Activated gamma-delta T cell treated with Interleukin-2 at 50 U/mL for 16 hours (primary cell): Measurements from ENCODE around the gene NUP210.

ENCODE experiments used
- DNase-seq: peaks from one replicate; pipeline ENCODE4 v3.0.0-alpha.2; 2020

NUP210 gene

DNA sequence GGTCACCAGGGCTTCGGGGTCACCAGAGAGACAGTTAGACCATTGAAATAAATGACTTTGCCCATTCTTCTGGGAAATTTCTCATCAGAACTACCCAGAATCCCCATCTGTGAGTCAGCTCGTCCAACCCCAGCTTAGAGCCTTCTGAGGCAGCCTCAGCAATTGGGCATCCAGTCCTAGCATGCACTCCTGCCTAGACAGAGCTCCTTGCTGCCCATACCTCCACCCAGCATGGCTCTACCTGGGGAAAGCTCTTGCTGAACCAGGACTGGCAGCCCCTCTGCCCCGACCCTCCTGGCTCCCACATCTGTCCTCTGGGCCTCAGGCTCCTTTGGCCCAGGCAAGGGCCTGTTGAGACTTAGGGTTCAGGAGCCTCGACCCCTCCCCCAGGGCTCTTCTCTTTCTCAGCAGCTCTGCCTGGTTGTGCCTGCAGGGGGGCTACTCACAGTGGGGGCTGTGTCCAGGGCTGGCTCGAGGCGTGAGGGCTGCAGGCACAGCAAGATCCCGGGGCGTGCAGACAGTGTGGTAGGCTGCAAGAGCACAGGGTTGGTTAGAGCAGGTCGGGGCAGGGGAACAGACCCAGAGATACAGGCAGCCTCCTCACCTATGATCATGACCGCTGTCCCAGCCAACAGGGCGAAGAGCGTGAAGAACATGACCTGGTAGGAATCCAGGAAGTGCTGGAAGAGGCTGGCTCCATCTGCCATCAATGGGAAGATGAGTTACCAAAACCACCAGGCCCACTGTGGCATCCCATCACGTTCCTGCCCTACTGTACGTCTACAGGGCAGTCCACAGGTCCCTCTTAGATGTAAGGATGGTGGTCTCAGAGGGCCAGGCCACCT lies 101.3 kb downstream of the NUP210 start:
- DNase-seq, result no peak

DNA sequence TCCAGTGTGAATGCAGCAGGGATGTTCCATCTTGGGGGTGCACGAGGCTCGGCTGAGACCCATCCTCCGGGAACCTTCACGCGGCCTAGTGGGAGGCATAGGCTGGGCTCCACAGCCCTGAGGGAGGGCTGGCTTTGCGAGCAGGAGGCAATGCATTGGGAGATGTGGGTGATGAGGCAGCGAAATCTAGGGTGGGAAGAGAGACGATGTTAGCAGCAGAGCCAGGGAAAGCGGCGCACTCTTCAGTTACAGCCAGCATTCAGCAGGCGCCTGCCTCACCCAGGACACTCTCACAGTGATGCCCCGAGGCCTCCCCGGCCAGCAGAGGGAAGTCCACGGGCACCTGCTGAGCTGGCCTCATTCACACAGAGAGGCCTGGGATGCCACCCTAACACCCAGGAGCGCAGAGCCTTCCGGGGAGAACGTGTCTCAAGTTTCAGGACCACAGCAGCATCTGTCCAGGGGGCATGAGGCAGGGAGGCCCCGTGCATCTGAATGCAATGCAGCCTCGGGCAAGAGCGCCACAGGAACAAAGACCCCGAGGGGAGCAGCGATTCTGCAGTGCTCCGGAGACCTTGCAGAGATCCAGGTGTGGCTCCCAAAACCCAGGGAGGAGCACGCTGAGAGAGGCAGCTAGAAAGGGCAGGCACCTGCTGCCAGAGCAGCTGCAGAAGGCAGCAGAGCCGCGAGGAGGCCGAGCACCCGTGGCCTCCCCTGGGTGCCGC lies 102.4 kb downstream of the NUP210 start:
- DNase-seq, result no peak

DNA sequence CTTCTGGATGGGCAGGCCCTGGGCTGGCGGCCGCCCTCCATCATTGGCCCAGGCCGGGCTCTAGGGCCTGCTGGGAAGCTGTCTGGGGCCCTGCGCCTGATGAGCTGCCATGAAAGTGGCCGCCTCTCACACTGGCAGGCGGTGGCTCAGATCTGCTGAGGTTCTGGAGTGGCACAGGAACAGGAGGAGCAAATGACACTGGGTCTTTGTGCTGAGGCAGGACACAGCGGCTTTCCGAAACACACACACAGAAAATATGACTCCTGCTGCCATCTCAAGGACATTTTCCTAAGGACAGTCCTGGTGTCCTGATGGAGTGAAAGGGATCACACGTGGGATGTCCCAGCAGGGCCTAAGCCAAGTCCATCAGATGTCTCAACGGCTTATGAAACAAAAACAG lies 103.5 kb downstream of the NUP210 start:
- no peak for DNase-seq

DNA sequence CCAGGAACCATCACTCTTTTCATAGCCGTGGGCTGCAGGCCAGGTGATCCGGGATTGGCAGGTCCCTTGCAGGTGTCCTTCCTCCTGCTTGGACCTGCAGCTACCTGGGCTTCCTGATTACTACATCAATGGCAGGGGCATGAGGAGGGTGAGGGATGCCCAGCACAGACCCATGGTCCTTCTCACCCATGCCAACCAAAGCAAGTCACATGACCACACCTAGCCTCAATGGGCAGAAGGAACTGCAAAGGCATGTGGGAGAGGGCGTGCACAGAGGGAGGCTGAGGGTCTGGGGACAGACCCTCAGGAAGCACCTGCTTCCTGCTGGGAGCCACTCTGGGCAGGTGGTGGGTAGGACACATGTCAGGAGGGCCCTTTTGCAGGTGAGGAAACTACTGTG lies 105.2 kb downstream of the NUP210 start:
- DNase-seq, result no peak

DNA sequence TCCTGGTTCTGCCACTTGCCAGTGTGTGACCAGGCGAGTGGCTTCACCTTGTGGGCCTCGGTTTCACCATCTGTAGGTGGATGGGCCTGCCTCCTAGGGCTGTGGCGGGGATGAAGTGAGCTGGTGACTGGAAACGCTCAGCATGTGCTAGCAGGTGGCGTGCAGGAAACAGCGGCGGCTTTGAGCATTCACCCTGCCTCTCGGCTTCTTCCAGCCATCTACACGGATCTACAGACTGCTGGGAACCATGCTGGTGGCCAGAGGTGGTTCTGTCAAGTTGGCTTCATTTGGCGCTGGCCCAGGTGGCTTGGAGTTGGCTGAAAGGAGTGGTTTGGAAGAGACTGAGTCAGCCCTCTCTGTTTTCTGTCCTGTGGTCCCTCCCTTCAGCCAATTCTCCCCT lies 106.3 kb downstream of the NUP210 start:
- DNase-seq, result no peak

DNA sequence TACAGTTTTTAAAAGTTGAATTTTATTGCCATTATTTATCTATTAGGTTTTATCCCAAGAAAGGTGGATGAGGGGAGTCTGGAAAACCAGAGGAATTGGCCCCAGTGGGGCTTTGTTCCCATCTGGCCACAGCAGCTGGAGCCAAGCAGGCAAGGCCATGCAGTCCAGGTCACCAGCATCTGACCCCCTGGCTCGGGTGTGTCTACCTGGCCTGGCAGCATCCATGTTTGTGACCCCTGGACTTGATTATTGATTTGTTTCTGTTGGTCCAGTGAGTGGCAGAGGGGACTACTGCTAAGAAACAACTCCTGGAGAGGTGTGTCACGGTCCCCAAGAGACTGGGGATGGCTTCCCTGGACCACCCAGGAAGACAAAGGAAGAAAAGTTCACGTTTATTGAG lies 111.1 kb downstream of the NUP210 start:
- no peak for DNase-seq

DNA sequence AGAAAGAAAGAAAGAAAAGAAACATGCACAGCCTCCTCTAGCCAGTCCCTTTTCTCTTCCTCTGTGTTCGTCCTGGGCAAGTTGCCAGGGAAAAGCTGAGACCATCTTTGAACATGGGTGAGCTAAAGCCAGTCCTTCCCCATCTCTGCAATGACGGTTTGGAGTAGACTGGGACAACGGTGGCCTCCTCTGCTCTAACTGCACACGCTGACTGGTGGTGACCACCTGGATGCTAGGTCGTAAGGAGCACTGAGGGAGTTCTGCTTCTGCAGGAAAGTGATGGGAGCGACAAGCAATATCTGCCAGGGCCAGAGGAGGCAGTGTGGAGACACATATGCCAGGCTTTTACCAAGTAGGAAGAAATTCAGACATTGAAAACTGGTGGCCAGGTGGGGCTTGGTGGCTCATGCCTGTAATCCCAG lies 111.7 kb downstream of the NUP210 start:
- DNase-seq, result no peak

DNA sequence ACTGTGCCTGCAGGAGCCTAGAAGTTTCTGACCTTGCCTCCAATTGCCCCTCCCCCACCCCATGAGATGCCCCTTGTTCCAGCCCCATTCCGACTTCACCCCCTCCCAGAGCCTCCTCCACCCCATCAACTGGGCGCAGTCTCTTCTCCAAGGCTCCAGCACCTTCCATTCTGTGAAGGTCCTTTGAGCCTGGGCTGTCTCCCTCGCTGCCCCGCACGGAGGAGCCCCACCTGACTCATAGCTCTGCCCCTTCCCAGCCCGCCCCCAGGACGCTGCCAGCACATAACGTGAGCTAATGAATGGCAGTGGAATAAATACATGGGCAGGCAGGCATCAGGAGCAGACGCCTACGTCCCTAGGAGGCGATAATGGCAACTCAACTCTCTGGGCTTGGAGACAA lies 113.1 kb downstream of the NUP210 start:
- DNase-seq, result no peak

DNA sequence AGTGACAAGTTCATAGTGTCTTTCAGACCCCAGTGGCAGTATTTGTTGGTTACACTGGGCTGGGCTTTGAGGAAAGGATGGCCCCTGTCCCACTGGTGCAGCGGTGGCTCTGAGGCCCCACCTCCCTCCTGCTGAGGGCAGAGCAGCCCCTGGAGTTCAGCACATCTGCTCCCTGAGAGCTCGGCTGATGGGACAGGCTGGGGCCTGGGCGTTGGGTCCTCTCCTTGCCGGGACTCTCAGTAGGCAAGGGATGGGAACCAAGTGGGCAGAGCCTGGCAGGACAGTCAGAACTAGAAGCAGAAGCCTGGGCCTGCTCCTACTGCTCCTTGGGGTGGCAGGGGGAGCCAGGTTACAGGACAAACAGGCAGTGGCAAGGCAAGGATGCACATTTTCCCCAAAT lies 114.5 kb downstream of the NUP210 start:
- DNase-seq, result no peak

DNA sequence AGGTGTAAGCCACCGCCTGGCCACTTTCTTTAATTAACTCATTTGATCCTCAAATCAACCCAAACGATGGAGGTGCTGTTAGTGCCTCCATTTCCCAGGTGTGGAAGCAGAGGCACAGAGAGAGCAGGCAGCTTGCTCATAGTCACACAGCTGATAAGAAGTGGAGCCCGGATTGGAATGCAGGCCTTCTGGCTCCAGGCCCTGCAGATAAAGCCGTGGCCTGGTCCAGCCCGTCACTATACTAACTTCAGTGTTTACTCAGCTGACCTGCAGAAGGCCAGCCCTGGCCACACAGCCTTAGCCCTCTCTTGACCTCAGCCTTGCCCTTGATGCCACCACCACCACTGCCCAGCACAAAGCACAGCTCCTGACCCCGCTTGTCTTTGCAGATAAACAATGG lies 116.7 kb downstream of the NUP210 start:
- DNase-seq, result no peak

DNA sequence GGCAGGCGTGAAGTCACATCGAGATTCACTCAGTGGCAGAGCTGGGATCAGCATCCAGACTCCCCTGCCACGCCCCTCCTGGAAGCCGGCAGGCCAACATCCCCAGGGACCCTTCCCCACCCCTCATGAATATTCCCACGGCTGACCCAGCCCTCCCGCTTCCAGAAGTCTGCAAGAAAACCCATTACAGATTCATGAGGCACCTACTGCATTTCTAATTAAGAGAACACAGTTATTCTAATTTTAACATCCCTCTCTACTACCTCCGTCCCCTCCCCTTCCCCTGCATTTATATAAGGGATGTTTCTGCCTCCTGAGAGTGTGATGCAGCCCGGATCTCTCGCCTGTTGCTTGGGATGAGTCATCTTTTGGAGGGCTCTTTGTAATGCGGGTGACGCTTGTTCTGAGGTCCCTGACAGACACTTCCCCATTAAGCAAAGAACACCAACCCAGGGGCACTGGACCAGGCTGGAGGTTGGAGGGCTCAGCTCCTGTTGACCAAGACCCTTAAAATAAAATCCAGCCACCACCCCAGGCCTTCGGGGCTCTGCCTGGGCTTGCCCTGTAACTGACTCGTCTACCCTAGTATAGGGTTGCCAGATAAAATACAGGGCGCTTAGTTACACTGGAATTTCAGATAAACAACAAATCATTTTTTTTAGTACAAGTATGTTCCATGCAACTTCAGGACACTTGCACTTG lies 118.7 kb downstream of the NUP210 start:
- DNase-seq, result no peak

DNA sequence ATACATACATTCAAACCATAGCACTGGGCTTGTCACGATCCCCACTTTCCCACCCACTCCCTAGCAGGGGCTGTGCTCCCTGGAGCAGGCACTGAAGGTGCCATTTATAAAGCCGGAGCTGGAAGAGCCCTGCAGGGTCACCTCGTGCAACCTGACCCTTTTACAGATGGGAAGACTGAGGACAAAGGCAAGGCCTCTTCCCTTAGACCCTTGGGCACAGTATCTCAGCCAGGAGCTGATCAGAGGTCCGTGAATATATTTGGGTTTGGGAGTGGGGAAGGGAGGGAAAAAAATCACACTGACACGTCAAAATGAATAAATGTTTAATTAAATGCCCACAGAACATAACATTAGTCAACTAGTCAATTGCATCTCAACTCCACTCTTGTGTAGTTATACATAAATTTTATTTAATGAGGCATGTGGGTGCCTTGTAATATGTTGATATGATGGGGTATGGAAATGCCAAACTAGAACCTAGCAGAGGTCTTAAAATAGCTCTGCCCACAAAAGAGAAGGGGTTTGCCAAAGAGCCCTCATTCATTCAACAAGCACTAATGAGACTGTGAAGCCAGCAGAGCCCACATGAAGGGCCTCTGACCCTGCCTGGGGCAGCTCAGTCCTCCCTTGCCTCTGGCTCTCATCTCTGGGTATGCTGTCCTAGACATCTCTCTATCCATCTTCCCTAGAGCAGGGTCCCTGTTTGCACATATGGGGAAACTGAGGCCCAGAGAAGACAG lies 119.4 kb downstream of the NUP210 start:
- no peak for DNase-seq

DNA sequence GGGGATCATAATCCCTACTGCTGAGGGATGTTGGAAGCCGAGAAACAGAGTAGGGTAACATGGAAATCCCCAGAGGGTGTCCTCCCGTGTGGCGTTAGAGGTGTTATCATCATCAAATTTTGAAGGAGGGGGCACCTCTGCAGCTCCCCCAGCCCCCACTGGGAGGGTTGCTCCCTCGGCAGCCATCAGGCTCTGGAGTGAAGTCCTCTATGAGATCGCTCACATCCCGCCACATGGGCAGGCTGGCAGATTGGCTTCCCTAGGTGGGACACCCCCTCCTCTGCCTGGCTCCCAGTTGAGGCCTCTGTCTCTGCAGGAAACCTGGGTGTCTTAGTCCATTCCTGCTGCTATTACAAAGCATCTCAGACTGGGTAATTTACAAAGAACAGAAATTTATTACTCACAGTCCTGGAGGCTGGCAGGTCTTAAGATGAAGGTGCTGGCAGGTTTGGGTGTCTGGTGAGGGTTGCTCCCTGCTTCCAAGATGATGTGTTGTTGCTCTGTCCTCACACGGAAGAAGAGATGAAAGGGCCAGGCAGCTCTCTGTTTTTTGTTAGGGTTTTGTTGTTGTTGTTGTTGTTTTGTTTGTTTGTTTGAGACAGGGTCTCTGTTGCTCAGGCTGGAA lies 120.5 kb downstream of the NUP210 start:
- DNase-seq, result no peak

DNA sequence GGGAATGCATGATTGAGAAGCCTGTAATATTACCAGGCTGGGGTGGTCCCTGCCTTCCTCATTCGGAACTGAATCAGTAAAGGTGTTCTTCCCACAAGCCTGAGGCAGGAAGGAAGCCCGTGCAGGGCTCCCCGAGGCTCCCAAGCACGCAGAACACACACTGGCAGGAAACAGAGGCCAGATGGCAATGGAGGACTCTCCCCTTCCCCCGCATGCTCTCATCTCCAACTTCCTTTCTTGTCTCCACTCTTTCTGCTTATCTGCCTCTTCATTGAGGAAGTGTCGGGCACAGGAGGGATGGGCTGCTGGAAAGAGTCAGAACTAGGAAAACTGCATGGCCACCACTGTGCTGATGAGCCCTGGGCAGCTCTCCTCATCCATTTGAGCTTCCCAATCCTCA lies 123.5 kb downstream of the NUP210 start:
- DNase-seq, result no peak

DNA sequence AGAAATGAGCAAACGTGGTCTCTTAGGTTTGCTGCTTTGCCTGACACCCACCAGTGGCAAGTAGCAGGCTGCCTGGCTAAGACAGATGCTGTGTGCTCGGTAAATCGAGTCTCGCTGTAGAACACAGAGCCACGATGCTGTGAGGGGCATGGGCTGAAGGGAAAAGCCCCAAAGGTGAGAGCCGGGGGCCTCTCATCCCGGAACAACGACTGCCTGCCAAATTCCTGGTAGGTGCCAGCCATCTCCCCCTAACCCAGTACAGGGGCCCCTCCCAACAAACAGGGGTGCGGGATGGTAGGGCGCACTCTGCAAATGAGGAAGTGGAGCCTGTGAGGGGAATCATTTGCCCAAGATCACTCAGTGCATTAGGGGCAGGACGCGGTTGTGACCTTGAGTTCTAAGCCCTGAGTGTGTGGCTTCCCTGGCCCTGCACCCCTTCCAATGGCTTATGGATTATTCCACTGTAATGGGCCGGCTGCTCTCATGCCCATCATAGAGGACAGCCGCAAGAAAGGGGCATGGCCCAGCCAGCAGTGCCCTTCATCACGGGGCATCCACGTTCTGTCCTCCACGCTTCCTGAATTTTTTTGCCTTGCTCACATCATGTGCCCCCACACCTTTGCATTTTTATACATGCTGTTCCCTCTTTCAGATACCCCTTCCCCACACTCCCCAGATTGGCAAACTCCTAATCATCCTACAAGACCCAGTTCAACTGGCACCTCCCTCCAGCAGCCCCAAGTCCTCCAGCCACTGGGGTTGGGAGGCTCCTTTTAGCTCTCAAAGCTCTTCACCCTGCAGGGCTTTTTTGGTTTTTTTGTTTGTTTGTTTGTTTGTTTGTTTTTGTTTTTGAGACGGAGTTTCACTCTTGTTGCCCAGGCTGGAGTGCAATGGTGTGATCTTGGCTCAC lies 125.4 kb downstream of the NUP210 start:
- DNase-seq, result no peak

DNA sequence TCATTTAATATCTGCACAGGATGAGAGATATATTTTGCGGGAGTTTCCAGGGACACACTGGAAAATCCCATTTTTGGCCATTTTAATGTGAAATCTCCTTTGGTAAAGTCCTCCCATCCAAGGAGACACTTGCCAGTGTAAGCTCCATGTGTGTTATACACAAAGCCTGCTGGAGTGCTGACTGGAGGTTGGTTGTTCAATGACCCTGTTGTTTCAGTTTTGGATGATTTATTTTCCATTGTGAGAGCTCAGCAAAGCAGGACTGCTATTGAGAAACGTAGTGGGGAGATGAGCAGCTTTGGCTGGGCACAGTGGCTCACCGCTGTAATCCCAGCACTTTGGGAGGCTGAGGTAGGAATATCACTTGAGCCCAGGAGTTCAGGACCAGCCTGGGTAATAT lies 127.7 kb downstream of the NUP210 start:
- DNase-seq, result no peak

DNA sequence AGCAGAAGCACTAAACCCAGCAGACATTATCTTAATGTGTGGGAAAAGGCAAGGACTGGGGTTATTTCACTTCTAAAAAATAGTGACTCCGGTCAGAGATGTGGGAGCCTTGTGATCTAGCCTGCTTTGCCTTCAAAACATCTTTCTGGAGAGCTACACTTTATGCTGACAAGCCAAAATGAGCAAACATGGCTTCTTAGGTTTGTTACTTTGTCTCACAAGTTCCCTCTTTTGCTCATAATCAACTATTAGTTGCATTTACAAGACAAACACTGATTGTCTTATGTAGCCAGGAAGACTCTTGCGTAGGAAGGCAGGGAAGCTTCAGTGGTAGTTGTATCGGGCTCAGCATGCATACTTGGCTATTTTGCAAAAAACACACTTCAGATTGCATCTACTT lies 129.2 kb downstream of the NUP210 start:
- no peak for DNase-seq

DNA sequence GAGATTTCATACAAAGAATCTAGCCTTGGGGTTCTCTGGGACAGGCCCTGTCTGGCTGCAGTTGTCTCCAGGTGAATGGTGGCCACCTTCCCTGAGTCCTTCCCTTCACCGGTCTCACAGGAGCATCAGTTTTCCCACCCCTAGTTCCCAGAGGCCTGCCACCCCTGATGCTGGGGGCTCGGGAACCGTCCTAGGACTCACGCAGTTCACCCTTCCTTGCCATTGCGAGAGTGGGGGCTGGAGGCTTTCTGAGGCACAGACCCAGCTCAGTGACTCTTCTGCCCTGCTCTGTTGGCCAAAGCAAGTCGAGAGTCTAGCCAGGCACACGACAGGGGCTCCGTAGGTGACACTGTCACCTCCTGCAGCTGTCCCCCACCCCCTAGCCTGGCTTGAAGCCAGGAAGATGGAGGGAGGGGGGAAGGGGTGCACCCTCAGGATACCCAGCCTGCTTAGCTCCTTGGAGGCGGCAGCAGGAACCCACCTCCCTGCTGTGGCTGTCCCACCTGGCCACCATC lies 130.3 kb downstream of the NUP210 start:
- DNase-seq, result no peak

DNA sequence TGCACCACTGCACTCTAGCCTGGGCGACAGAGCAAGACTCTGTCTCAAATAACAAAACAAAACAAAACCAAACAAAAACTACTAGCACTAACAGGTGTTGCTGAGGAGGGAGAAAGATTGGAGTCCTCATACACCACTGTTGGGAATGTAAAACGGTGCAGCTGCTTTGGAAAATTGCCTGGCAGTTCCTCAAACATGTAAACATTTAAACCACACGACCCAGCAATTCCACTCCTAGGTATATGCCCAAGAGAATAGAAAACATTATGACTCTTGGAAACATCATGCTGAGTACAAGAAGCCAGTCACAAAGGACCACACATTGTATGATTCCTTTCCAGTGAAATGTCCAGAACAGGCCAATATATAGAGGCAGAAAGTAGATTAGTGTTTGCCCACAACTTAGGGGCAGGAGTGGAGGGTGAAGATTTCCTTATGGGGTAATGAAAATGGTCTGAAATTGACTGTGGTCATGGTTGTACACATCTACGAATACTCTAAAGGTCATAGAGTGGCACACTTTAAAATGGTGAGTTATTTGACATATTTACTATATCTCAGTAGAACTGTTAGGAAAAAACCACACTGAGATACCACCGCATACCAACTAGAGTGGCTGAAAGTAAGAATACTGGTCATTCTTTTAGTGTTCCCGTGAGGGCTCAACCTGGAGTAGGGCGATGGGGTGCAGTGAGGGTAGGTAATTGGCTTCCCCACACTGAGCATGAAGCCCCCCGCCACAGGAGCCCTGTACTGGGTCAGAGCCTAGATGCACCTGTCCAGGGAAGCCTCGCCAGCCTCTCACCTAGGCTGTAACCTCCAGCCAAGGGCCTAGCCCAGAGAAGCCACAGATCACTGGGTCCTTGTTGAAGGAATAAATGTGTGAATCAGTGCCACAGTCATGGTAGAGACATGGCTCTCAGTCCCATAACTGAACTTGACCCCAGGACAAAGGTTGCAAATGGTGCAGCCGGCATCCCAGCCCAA lies 131.1 kb downstream of the NUP210 start:
- no peak for DNase-seq

DNA sequence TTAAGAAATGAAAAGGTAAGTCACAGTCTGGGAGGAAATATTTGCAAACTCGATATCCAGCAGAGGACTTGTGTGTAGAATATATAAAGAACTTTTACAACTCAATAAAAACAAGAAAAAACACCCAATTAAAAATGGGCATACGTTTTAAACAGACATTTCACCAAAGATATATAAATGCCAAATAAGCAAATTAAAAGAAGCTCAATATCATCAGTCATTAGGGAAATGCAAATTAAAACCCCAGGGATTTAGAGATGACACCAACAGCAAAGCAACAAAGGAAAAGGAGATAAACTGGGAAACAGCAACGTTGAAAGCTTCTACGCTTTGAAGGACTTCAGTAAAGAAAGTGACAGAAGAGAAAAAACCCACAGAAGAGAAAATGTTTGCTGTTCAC lies 132.3 kb downstream of the NUP210 start:
- DNase-seq, result no peak
